Progenitor cell of endocrine pancreas (in vitro differentiated cells): ENCODE data around the gene PEX11B. TPM values are rescaled to one million over a fixed set of nuclear protein-coding genes. Genes with fewer than 3 reads are reported as not detected.

Experiments
- DNase-seq: peaks from one replicate; pipeline ENCODE4 v3.0.0; 2021; ENCODE audit warnings: low spot score; ENCODE audit not compliant: unreplicated experiment
- H3K27ac Mint-ChIP-seq: 2 replicates; pipeline ENCODE4 v1.8.0; 2021; ENCODE audit warnings: mild to moderate bottlenecking, moderate library complexity, mixed read lengths
- H3K27me3 Mint-ChIP-seq: 2 replicates; pipeline ENCODE4 v1.8.0; 2021; ENCODE audit warnings: mixed read lengths
- H3K36me3 Mint-ChIP-seq: 2 replicates; pipeline ENCODE4 v1.8.0; 2022; ENCODE audit warnings: mixed read lengths; ENCODE audit not compliant: insufficient read depth
- H3K4me1 Mint-ChIP-seq: 2 replicates; pipeline ENCODE4 v1.8.0; 2021; ENCODE audit warnings: low read depth, mixed read lengths
- H3K4me3 Mint-ChIP-seq: 2 replicates; pipeline ENCODE4 v1.8.0; 2021; ENCODE audit warnings: low read depth, mild to moderate bottlenecking, moderate library complexity, mixed read lengths
- H3K9me3 Mint-ChIP-seq: 2 replicates; pipeline ENCODE4 v1.8.0; 2021; ENCODE audit warnings: low read depth, mixed read lengths
- total RNA-seq: library from RNA; stranded (reverse); gene quantifications from 2 replicates; pipeline ENCODE4 v1.2.1, GENCODE V29; 2021
- TF ChIP-seq, protein P1 (sequence below): fragments of 200-600 bp; sonication (generic); IDR thresholded peaks from one replicate; pipeline ENCODE4 v1.5.0; 2021; ENCODE audit warnings: antibody characterized with exemption, mild to moderate bottlenecking; ENCODE audit not compliant: unreplicated experiment

The PEX11B gene
- total RNA-seq, 1 donor from 2014 or later, result 23.9 TPM

- peak overlapping the region; percentile 86 for H3K27ac Mint-ChIP-seq
- peaks cover 36% of the 10 kb centered on the region for H3K27me3 Mint-ChIP-seq
- TF ChIP-seq, protein P1, sequence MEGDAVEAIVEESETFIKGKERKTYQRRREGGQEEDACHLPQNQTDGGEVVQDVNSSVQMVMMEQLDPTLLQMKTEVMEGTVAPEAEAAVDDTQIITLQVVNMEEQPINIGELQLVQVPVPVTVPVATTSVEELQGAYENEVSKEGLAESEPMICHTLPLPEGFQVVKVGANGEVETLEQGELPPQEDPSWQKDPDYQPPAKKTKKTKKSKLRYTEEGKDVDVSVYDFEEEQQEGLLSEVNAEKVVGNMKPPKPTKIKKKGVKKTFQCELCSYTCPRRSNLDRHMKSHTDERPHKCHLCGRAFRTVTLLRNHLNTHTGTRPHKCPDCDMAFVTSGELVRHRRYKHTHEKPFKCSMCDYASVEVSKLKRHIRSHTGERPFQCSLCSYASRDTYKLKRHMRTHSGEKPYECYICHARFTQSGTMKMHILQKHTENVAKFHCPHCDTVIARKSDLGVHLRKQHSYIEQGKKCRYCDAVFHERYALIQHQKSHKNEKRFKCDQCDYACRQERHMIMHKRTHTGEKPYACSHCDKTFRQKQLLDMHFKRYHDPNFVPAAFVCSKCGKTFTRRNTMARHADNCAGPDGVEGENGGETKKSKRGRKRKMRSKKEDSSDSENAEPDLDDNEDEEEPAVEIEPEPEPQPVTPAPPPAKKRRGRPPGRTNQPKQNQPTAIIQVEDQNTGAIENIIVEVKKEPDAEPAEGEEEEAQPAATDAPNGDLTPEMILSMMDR, result no peak
- H3K4me3 Mint-ChIP-seq, result peak overlapping the region; percentile 14
- H3K9me3 Mint-ChIP-seq, result no peaks in the 10 kb centered on the region
- no peaks in the 10 kb centered on the region for H3K36me3 Mint-ChIP-seq
- H3K4me1 Mint-ChIP-seq, result peaks cover 29% of the 10 kb centered on the region
- no peak for DNase-seq
These were observed 30.9 kb downstream of the PEX11B start for GRCh38 chr1:145887631-145888030.

DNA sequence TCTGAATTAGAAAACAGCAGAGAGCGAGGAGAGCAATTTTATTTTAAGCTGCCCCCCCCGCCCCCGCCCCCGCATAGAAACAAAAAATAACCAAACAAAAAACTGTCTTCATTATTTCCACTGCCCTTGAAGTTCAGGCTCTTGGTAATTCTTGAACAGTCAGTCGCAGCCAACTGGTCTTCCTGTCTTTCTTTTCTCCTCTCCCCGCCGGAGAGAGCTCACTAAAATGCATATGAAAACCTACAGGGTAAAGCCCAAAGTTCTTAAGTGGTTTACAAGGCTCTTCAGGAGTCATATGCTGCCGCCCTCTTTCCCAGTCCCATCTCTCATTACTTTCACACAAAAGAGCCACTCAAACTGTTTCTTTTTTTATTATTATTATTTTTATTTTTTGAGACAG, 31.7 kb downstream of the PEX11B start:
- Mint-ChIP-seq H3K9me3 (no peaks in the 10 kb centered on the region), H3K4me1 (peaks cover 24% of the 10 kb centered on the region), H3K27me3 (peaks cover 38% of the 10 kb centered on the region), H3K36me3 (no peaks in the 10 kb centered on the region), H3K4me3 (peak overlapping the region; percentile 76), H3K27ac (no peak overlapping the region)
- no peak for DNase-seq
- TF ChIP-seq, protein P1, result no peak

DNA sequence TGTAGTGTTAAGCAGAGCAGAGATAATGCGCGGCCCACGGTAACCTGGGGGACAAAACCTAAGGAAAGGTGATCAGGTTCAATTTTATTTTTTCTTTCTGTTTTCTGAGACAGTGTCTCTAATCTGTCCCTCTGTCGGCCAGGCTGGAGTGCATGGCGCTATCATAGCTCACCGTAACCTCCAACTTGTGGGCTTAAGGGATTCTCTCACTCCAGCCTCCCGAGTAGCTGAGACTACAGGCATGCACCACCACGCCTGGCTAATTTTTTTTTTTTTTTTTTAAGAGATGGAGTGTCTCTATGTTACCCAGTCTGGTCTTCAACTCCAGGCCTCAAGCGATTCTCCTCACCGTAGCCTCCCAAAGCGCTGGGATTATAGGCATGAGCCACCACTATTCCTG, 32.1 kb downstream of the PEX11B start:
- Mint-ChIP-seq H3K27ac (no peak overlapping the region), H3K9me3 (no peaks in the 10 kb centered on the region), H3K36me3 (no peaks in the 10 kb centered on the region), H3K4me3 (peak overlapping the region; percentile 76), H3K27me3 (peaks cover 38% of the 10 kb centered on the region), H3K4me1 (peaks cover 23% of the 10 kb centered on the region)
- TF ChIP-seq, protein P1, result no peak
- no peak for DNase-seq

GRCh38 chr1:145885738-145886287, 32.7 kb downstream of the PEX11B start, which contains the start of gene ANKRD35:
TSS of gene ANKRD35 (minus strand) at chr1:145885866. CDS start at chr1:145885758, 108 bp downstream.
- DNase-seq, result peak; percentile 48
- H3K9me3 Mint-ChIP-seq, result no peaks in the 10 kb centered on the region
- H3K36me3 Mint-ChIP-seq, result no peaks in the 10 kb centered on the region
- no peak within 1 kb of the TSS for H3K27ac Mint-ChIP-seq
- peaks cover 38% of the 10 kb centered on the region for H3K27me3 Mint-ChIP-seq
- TF ChIP-seq, protein P1, result no peak
- peak within 1 kb of the TSS; percentile 76 for H3K4me3 Mint-ChIP-seq
- peaks cover 17% of the 10 kb centered on the region for H3K4me1 Mint-ChIP-seq

DNA sequence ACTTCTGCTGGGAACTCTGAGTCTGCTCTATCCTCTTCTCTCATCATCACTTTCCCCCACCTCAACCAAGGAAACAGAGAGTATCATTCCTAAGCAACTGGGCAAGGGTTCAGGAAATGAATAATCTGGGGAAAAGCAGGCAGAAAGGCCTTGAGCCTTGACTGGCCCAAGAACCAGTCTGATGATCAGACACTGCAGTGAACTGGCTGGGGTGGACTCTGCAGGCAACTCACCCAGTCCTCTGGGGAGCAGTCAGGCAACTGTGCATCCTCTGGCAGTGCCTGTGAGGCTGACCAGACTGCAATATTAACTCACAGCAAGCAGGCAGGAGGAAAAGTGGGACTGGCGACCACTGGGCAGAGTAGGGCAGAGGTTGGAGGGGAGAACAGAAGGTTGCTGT, 33.8 kb downstream of the PEX11B start:
- DNase-seq, result no peak
- TF ChIP-seq, protein P1, result no peak
- H3K36me3 Mint-ChIP-seq, result no peaks in the 10 kb centered on the region
- H3K9me3 Mint-ChIP-seq, result no peaks in the 10 kb centered on the region
- H3K4me3 Mint-ChIP-seq, result peak overlapping the region; percentile 7
- peaks cover 38% of the 10 kb centered on the region for H3K27me3 Mint-ChIP-seq
- no peak overlapping the region for H3K27ac Mint-ChIP-seq
- peaks cover 18% of the 10 kb centered on the region for H3K4me1 Mint-ChIP-seq
